ENCODE results near the gene CTIF.

GRCh38 chr18:48573632-48574283 lies 34.9 kb downstream of the CTIF start:
- TF ChIP-seq CTCF (IDR thresholded peaks at IDR 0.05) (peak; percentile 14; the same call in 1 of the 2 replicates), ZFX (IDR thresholded peaks at IDR 0.05; ENCODE audit: borderline replicate concordance) (no peak)

All from 22Rv1 (cell line).